ENCODE results near the gene TMEM134.

Gene TMEM134

DNA sequence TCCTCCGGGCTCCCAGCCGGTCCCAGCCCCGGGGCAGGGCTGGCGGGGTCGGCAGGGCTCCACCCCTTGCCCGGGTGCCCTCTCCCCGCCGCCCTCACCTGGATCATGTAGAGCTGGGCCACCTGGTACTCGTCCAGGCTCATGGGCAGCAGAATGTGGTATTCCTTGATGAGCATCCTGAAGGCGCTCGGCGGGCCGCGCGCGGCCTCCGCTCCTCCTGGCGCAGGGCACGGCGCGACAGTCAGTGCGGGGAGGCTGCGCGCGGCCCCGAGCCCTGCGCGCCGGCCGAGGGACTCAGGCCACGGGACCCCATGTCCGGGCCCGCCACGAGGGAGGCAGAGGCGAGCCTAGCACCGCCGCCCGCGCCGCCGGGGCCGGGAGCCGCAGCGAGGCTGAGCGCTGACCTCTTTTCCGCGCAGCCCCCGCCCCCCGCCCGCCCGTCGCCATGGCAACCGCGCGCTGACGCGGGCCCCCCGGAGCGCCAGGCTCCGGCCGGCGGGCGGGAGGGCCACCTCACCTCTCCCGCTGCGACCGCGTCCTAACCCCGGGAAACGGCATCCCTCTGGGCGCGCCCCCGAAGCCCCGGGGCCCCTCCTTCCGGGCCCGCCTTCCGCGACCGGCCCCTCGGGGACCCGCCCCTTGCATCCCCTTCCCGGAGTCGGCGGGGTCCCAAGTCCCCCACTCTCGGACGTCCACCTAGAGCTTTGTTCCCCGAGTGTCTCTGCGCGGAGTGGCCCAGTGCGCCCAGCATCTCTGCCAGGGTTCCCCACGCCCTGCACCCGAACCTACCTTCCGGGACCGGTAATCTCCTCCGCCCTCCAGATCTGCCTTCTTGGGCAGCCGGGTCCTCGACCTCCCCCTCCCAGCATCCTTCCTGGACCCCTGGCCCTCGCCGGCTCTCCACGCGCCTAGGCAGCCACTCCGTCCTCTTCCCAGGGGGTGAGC, 35.2 kb upstream of the TMEM134 start:
- TF ChIP-seq, protein P1, sequence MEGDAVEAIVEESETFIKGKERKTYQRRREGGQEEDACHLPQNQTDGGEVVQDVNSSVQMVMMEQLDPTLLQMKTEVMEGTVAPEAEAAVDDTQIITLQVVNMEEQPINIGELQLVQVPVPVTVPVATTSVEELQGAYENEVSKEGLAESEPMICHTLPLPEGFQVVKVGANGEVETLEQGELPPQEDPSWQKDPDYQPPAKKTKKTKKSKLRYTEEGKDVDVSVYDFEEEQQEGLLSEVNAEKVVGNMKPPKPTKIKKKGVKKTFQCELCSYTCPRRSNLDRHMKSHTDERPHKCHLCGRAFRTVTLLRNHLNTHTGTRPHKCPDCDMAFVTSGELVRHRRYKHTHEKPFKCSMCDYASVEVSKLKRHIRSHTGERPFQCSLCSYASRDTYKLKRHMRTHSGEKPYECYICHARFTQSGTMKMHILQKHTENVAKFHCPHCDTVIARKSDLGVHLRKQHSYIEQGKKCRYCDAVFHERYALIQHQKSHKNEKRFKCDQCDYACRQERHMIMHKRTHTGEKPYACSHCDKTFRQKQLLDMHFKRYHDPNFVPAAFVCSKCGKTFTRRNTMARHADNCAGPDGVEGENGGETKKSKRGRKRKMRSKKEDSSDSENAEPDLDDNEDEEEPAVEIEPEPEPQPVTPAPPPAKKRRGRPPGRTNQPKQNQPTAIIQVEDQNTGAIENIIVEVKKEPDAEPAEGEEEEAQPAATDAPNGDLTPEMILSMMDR (IDR thresholded peaks at IDR 0.05; ENCODE audit: low read length, missing control alignments), result no peak
- DNase-seq (ENCODE audit: low read depth), result peak; percentile 24
- H3K4me3 ChIP-seq (replicated peaks; ENCODE audit: low read depth, low read length), result peak overlapping the region; percentile 76

DNA sequence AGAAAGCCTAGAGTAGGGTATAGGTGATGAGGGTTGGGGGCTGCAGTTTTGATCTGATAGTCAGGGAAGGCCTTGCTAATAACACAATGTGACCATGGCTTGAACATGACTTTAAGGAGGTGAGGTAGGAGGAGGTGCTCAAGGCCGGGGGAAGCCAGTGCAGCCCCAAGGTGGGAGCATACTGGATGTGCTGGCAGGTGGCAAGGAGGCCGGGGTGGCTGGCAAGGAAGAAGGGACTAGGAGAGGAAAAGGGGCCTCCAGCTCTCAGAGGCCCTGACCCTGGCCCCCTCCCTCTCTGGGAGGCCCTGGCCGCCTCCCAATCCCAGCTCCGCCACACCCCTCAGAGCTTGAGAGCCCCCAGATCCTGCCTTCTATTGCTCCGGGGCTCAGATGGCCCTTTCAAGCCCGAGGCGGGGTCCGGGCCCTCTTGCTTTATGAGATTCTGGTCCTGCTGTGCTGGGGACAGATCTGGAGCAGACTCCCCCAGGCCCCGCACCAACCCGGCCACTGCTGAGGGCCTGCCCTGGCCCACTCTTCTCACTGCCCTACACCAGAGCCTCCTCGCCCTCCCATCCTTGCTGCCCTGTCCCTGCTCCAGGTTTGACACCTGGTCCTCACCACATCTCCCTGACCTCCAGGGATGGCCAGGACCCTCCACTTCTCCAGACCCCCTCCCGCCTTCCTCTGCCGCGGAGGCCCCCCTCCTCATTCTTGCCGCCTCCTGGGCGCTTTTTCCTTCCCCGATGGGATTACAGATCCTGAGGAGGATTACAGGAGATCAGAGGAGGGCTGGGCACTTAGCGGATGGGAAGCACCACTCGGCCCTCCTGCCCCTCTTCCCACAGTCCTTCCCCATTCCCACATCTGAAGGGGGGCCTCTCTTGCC, 34.3 kb upstream of the TMEM134 start:
- DNase-seq (ENCODE audit: low read depth), result no peak
- peak overlapping the region; percentile 76 for H3K4me3 ChIP-seq (replicated peaks; ENCODE audit: low read depth, low read length)
- TF ChIP-seq, protein P1 (IDR thresholded peaks at IDR 0.05; ENCODE audit: low read length, missing control alignments), result no peak

DNA sequence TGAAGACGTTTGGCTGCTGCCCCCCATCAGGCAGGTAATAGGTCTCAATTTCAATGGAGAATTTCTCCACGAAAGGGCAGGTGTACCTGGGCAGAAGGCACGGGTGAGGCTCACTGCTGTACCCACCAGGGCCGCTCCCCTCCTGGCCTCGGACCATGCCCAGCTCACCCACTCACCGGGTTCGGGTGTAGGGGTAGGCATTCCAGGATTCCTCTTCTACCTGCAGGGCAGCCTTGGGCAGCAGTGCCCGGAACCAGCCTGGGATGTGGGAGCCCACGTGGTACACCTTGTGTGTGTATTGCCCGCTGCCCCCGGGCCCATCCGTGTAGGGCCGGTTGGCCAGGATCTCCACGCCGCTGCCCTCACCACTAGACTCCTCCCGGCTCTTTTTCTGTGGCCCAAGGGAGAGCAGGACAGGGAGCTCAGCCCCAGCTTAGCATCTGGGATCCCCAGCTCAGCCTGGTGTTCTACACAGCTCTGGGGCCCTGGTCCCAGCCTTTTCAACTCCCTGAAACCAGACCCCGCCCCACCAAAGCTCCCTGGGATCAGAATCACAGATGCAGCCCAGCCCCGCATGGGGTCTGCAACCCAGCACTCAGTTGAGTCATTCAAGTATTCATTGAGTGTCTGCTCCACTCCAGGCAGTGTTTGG, 33.4 kb upstream of the TMEM134 start:
- TF ChIP-seq, protein P1 (IDR thresholded peaks at IDR 0.05; ENCODE audit: low read length, missing control alignments), result no peak
- no peak overlapping the region for H3K4me3 ChIP-seq (replicated peaks; ENCODE audit: low read depth, low read length)
- DNase-seq (ENCODE audit: low read depth), result no peak

DNA sequence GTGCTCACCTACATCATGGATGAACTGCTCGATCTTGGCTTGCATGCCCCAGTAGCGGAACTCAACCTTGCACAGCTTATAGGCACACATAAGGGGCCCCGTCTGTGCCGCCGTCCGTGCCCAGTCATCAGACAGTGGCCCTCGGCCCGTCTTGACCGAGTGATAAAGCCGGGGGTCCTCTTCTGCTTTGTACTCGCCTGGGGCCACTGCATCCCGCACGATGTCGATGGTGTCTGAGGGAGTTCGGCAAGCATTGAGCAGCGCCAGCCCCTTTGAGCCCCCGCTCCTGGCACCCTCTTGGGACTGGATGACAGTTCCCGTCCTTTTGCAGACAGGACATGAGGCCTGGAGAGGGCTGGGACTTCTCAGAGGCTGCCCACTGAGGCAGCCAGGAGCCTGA, 32.8 kb upstream of the TMEM134 start:
- TF ChIP-seq, protein P1 (IDR thresholded peaks at IDR 0.05; ENCODE audit: low read length, missing control alignments), result no peak
- H3K4me3 ChIP-seq (replicated peaks; ENCODE audit: low read depth, low read length), result no peak overlapping the region
- no peak for DNase-seq (ENCODE audit: low read depth)

DNA sequence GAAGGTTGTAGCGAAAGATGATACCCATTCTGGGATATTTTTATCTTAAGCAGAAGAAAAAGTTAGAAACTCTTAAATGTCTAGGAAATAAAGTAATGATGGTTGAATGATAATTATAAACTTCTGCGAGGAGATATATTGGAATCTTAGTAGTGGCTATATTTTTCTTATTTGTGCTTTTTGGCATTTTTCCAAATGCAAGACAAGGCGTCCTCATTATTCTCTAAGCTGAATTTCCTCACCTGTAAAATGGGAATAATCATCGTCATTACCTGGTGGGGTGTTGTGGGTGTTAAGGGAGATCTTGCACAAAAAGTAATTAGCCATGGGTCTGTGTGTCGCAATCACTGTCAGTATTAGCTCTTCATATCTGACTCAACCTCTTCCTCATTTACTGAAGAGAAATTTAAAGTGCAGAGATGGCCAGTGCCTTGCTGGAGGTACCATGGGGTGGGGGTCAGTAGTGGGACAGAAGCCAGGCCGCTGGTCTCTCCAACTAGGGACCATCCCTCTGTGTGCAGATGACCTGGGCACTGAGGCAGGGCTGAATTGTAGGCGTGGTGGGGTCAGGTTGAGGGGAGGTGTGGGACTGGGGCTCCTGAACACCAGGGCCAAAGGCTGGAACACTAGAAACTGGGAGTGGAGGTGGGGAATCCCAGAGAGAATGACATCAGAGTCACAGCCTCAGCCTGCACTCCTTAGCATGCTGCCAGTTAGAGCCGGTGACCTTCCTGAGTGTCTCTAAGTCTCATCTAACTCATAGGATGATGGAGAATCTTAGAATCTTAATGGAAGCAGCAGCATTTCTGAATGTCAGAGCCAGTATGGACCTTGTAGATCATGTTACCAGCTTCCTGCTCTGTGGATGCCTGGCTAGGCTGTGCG, 32.0 kb upstream of the TMEM134 start:
- no peak overlapping the region for H3K4me3 ChIP-seq (replicated peaks; ENCODE audit: low read depth, low read length)
- TF ChIP-seq, protein P1 (IDR thresholded peaks at IDR 0.05; ENCODE audit: low read length, missing control alignments), result no peak
- no peak for DNase-seq (ENCODE audit: low read depth)

DNA sequence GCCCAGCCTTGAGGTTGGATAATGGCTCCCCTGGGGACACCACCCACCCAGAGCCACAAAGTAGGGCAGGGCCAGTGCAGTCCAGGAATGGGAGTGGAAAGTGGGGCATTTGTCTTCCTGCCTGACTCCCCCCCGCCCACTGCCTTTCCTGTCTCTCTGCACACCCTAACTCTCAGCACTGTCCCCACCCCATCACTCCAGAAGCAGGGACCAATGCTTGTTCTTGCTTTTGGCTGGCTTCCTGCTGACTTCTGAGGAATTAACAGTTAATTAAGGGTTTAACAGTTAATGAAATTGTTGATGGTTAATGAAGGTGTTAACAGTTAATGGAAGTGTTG, 31.4 kb upstream of the TMEM134 start:
- no peak overlapping the region for H3K4me3 ChIP-seq (replicated peaks; ENCODE audit: low read depth, low read length)
- TF ChIP-seq, protein P1 (IDR thresholded peaks at IDR 0.05; ENCODE audit: low read length, missing control alignments), result no peak

More for the DNA sequence above, 31.4 kb upstream of the TMEM134 start:
- no peak for DNase-seq (ENCODE audit: low read depth)

Measured in fibroblast of pulmonary artery (primary cell).